HepG2 (cell line): Measurements from ENCODE around the gene RASA4B. TPM values are rescaled to one million over a fixed set of nuclear protein-coding genes. Genes with fewer than 3 reads are reported as not detected.
"Not testable (repeated sequence)": the region's sequence is repeated elsewhere in the genome, so short reads cannot be mapped to it uniquely, and the experiment has no call there.

ENCODE experiments used
- ATAC-seq: fragments of 200-7000 bp; cut with Tn5 transposase; 3 replicates; pipeline ENCODE4 v1.9.1; 2020; ENCODE audit warnings: mild to moderate bottlenecking, moderate library complexity
- BruUV-seq: library from RNA; stranded (reverse); fragments of 400-500 nt; replicated peaks from 2 replicates; lab custom pipeline; 2021; lab: Mats Ljungman, UMichigan
- CTCF ChIA-PET: fragments of 300-600 bp; formaldehyde crosslinking; extraction: SDS; loops from one replicate; lab custom pipeline; 2021; ENCODE audit warnings: low total read pairs, inconsistent platforms, low intra/inter-chr PET ratio; lab: Yijun Ruan, JAX
- POLR2A ChIA-PET: fragments of 350-600 bp; sonication (Branson Sonifier 250); formaldehyde crosslinking; loops from one replicate; lab custom pipeline; 2020; ENCODE audit warnings: antibody characterized with exemption, inconsistent platforms; lab: Yijun Ruan, JAX
- DNase-seq: peaks from one replicate; pipeline ENCODE4 v3.0.0-alpha.2; 2015; ENCODE audit warnings: low spot score
- FAIRE-seq: peaks from 3 replicates; lab custom pipeline; 2011; peaks lifted over from hg19 to GRCh38; lab: Jason Lieb, UNC
- H2AFZ ChIP-seq: one replicate; pipeline ENCODE4 v1.6.1; 2011; ENCODE audit warnings: low read length, inconsistent platforms
- H3K27ac ChIP-seq: fragments of 300-600 bp; 3 replicates; pipeline ENCODE4 v1.8.0; 2011; ENCODE audit warnings: mixed run types, mild to moderate bottlenecking, mixed read lengths, low read length, inconsistent platforms; ENCODE audit not compliant: insufficient read depth; ENCODE audit errors: extremely low read length
- H3K27me3 ChIP-seq, 2 experiments: fragments of 200-600 bp in 1 of 2; 2 replicates in 1 of 2; 3 replicates in 1 of 2; pipeline versions ENCODE4 v1.6.0 to v1.8.0; 2011; ENCODE audit warnings: low read length in 2 of 2, mild to moderate bottlenecking in 2 of 2, moderate library complexity in 2 of 2, inconsistent platforms in 1 of 2; ENCODE audit not compliant: insufficient read depth in 2 of 2, control insufficient read depth in 1 of 2
- H3K36me3 ChIP-seq, 2 experiments: fragments of 200-600 bp in 1 of 2; replicated peaks in 1 of 2; 2 replicates in 1 of 2; 3 replicates in 1 of 2; pipeline versions ENCODE4 v1.5.1 to v1.8.0; 2011; ENCODE audit warnings: low read length in 2 of 2, inconsistent platforms in 1 of 2; ENCODE audit not compliant: insufficient read depth in 2 of 2, control insufficient read depth in 1 of 2
- H3K4me1 ChIP-seq: 2 replicates; pipeline ENCODE4 v1.5.1; 2012; ENCODE audit warnings: low read length, inconsistent platforms; ENCODE audit not compliant: insufficient read depth
- H3K4me2 ChIP-seq: 2 replicates; pipeline ENCODE4 v1.6.0; 2011; ENCODE audit warnings: low read depth, low read length, inconsistent platforms
- H3K4me3 ChIP-seq, 3 experiments: fragments of 200-600 bp in 1 of 3; sonication (generic), shearing (Covaris generic) in 1 of 3; replicated peaks in 1 of 3; 2 replicates each; pipeline ENCODE4 v1.5.1; 2011 to 2016; ENCODE audit warnings: low read length in 3 of 3, inconsistent platforms in 2 of 3, low read depth in 2 of 3, mild to moderate bottlenecking in 2 of 3, control low read depth in 1 of 3, mixed read lengths in 1 of 3; ENCODE audit not compliant: insufficient read depth in 1 of 3
- H3K79me2 ChIP-seq: one replicate; pipeline ENCODE4 v1.6.1; 2011; ENCODE audit warnings: low read length, inconsistent platforms; ENCODE audit not compliant: insufficient read depth
- H3K9ac ChIP-seq: 2 replicates; pipeline ENCODE4 v1.6.0; 2011; ENCODE audit warnings: mild to moderate bottlenecking, low read depth, low read length, inconsistent platforms; ENCODE audit not compliant: insufficient read depth
- H3K9me3 ChIP-seq: 2 replicates; pipeline ENCODE4 v1.5.1; 2012; ENCODE audit warnings: mild to moderate bottlenecking, low read length
- H4K20me1 ChIP-seq: 2 replicates; pipeline ENCODE4 v1.6.0; 2011; ENCODE audit warnings: inconsistent platforms, mild to moderate bottlenecking, low read length, moderate library complexity; ENCODE audit not compliant: insufficient read depth
- CBX5 ChIP-seq: sonication (generic); formaldehyde crosslinking; IDR thresholded peaks from 2 replicates; pipeline ENCODE4 v1.4.0; 2020; ENCODE audit warnings: missing genetic modification reagents, borderline replicate concordance
- ERF ChIP-seq: IDR thresholded peaks from 2 replicates; pipeline ENCODE4 v1.6.1; 2018; ENCODE audit warnings: missing biosample characterization, missing genetic modification reagents
- GABPA ChIP-seq, 2 experiments: IDR thresholded peaks; 2 replicates each; pipeline ENCODE4 v1.6.1; 2011 to 2016; ENCODE audit warnings: low read depth in 2 of 2, low read length in 1 of 2, missing biosample characterization in 1 of 2, missing genetic modification characterization in 1 of 2
- KAT8 ChIP-seq: IDR thresholded peaks from 2 replicates; pipeline ENCODE4 v1.6.1; 2016; ENCODE audit warnings: missing genetic modification reagents, missing compliant biosample characterization
- KDM5A ChIP-seq: fragments of 200-600 bp; sonication (generic); IDR thresholded peaks from 2 replicates; pipeline ENCODE4 v1.7.0; 2018; ENCODE audit warnings: antibody characterized with exemption, mild to moderate bottlenecking, low read length, borderline replicate concordance
- KLF16 ChIP-seq, 2 experiments: sonication (generic) in 1 of 2; formaldehyde crosslinking in 1 of 2; IDR thresholded peaks; 2 replicates each; pipeline versions ENCODE4 v1.6.1 to v1.8.0; 2016 to 2023; ENCODE audit warnings: missing genetic modification reagents in 2 of 2, missing compliant biosample characterization in 1 of 2
- MED1 ChIP-seq: sonication (generic); formaldehyde crosslinking; IDR thresholded peaks from 2 replicates; pipeline ENCODE4 v1.4.0; 2020; ENCODE audit warnings: missing genetic modification reagents
- THAP11 ChIP-seq: IDR thresholded peaks from 2 replicates; pipeline ENCODE4 v1.6.1; 2016; ENCODE audit warnings: missing biosample characterization, missing genetic modification reagents
- ZFY ChIP-seq: sonication (generic); formaldehyde crosslinking; IDR thresholded peaks from 2 replicates; pipeline ENCODE4 v1.4.0; 2020; ENCODE audit warnings: missing genetic modification reagents
- WGBS: methylation state at CpG from one replicate; pipeline ENCODE4 v1.1.6; 2017; ENCODE audit warnings: low lambda C conversion rate; 5-methylcytosine and 5-hydroxymethylcytosine counted together
- in situ Hi-C: cut with HindIII; loops from 2 replicates; pipeline ENCODE4 v1.10.0; 2017; ENCODE audit warnings: low pct_unique_long_range_greater_than_20kb; ENCODE audit not compliant: extremely low pct_ligation_motif_present
- intact Hi-C: fragments of 100-400 bp; cut with micrococcal nuclease; formaldehyde crosslinking; loops from one replicate; pipeline ENCODE4 v1.10.0; 2022; ENCODE audit not compliant: unreplicated experiment
- polyA plus RNA-seq, 8 experiments: library from polyadenylated mRNA; depleted of rRNA in 3 of 8; stranded (reverse) in 7 of 8; unstranded in 1 of 8; fragments of >200 nt; fragmentation: Illumina TruSeq in 4 of 8; extraction: Trizol in 4 of 8; gene quantifications; 2 replicates each; pipeline versions ENCODE4 v1.2.1 to v1.2.3, GENCODE V29; 2011 to 2016; ENCODE audit warnings: low read depth in 4 of 8, missing spikeins in 1 of 8, mixed read lengths in 1 of 8; ENCODE audit not compliant: insufficient read depth in 1 of 8
- total RNA-seq, 5 experiments: library from RNA; depleted of rRNA; stranded (reverse); fragments of >200 nt; fragmentation: Illumina TruSeq; extraction: Trizol; gene quantifications; 2 replicates each; pipeline ENCODE4 v1.2.3, GENCODE V29; 2016; ENCODE audit warnings: low read depth in 1 of 5
- TF ChIP-seq, protein P1 (sequence below): sonication (generic); formaldehyde crosslinking; IDR thresholded peaks from 2 replicates; pipeline ENCODE4 v1.4.0; 2020; ENCODE audit warnings: missing genetic modification reagents
- TF ChIP-seq, protein P2 (sequence below): sonication (generic); formaldehyde crosslinking; IDR thresholded peaks from 2 replicates; pipeline ENCODE4 v1.4.0; 2020; ENCODE audit warnings: missing genetic modification reagents
- TF ChIP-seq, protein P3 (sequence below): IDR thresholded peaks from 2 replicates; pipeline ENCODE4 v1.6.1; 2016; ENCODE audit warnings: missing compliant biosample characterization, missing genetic modification reagents, borderline replicate concordance
- TF ChIP-seq, protein P4 (sequence below): sonication (generic); formaldehyde crosslinking; IDR thresholded peaks from 2 replicates; pipeline ENCODE4 v1.5.1; 2020; ENCODE audit warnings: mild to moderate bottlenecking, missing genetic modification reagents, moderate library complexity

Gene RASA4B
- total and polyA plus RNA-seq, 2 of the 13 experiments (the other 11 are each of a cell fraction or from before 2014, with no cell fraction given) = 0.82 to 1.3 TPM

DNA sequence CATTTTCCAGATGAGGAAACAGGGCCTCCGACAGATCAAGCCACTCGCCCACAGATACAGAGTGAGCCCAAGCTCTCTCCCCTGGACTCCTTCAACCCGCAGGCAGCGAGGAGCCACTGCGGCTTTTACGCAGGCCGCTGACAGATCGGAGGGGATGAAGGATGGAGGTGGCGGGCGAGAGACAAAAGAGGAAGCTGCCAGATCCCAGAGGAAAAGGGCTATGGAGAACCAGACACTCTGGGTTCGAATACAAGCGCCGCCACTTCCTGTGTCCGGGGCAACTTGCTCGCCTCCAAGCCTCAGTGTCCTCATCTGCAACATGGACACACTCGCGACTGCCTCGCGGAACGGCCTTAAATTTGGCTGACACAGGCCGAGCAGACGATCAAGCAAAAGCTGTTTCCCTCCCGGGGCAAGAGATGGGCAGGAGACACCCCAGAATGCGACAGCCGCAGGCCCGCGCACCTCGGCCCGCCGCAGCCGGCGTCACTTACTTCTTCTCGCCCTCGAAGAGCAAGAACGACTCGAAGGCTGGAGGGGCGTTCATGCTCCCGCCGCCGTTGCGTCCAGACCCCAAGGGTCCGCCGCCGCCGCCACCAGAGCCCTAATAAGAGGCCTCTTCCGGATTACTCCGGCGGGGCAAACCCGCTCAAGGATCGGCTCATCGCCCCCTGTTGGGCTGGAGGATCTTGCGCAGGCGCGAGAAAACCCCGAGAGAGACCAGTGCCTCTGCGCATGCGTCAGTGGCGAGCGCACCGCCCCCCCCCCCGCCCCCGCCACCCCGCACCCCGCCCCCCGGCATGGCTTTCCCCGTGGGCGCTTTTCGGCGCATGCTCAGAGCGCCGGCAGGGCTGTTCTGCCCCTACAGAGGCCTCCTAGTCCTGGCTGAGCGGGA, 39.0 kb downstream of the RASA4B start, which contains the start of gene POLR2J:
Gene POLR2J (minus strand): TSS at position 609 of the 895 bp plus-strand sequence. CDS start 62 bp downstream, at position 547.
- H2AFZ ChIP-seq, H3K27me3 ChIP-seq, H3K79me2 ChIP-seq, POLR2A ChIA-PET, H3K4me1 ChIP-seq, H3K9ac ChIP-seq, FAIRE-seq, H3K9me3 ChIP-seq, H4K20me1 ChIP-seq, H3K27ac ChIP-seq, H3K36me3 ChIP-seq, intact Hi-C loops, CTCF ChIA-PET, H3K4me2 ChIP-seq, in situ Hi-C loops: not testable (repeated sequence)
- ATAC-seq = peak; percentile 87
- BruUV-seq = TSS peak; percentile 81
- DNase-seq = peak; percentile 72
- WGBS = 3% methylated on average over 6 of the region's 72 CpGs
- peak within 1 kb of the TSS in 2 of 3 experiments; percentile 46 to 53; a peak in 4 of 6 replicates for H3K4me3 ChIP-seq
- TF ChIP-seq, protein P1, sequence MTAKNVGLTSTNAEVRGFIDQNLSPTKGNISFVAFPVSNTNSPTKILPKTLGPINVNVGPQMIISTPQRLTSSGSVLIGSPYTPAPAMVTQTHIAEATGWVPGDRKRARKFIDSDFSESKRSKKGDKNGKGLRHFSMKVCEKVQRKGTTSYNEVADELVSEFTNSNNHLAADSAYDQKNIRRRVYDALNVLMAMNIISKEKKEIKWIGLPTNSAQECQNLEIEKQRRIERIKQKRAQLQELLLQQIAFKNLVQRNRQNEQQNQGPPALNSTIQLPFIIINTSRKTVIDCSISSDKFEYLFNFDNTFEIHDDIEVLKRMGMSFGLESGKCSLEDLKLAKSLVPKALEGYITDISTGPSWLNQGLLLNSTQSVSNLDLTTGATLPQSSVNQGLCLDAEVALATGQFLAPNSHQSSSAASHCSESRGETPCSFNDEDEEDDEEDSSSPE (CRISPR knock-in tag) = 0 out of 2 replicates have a peak, but pooled peaks have one; percentile 24
- TF ChIP-seq KDM5A (peak; percentile 65), ZFY (peak; percentile 64), CBX5 (CRISPR knock-in tag) (peak; percentile 50; the same call in 1 of the 2 replicates), ERF (CRISPR knock-in tag) (0 out of 2 replicates have a peak, but pooled peaks have one; percentile 63), KAT8 (CRISPR knock-in tag) (peak; percentile 87), KLF16 (CRISPR knock-in tag; IDR thresholded peaks at IDR 0.05) (peak in 1 of 2 experiments; percentile 50; a peak in 1 of 4 replicates), MED1 (0 out of 2 replicates have a peak, but pooled peaks have one; percentile 16), THAP11 (CRISPR knock-in tag) (peak; percentile 88), GABPA (IDR thresholded peaks at IDR 0.05; ENCODE audit: low read depth, low read length) (peak; percentile 57), GABPA (CRISPR knock-in tag; IDR thresholded peaks at IDR 0.05; ENCODE audit: low read depth) (peak; percentile 84)
- TF ChIP-seq, protein P2, sequence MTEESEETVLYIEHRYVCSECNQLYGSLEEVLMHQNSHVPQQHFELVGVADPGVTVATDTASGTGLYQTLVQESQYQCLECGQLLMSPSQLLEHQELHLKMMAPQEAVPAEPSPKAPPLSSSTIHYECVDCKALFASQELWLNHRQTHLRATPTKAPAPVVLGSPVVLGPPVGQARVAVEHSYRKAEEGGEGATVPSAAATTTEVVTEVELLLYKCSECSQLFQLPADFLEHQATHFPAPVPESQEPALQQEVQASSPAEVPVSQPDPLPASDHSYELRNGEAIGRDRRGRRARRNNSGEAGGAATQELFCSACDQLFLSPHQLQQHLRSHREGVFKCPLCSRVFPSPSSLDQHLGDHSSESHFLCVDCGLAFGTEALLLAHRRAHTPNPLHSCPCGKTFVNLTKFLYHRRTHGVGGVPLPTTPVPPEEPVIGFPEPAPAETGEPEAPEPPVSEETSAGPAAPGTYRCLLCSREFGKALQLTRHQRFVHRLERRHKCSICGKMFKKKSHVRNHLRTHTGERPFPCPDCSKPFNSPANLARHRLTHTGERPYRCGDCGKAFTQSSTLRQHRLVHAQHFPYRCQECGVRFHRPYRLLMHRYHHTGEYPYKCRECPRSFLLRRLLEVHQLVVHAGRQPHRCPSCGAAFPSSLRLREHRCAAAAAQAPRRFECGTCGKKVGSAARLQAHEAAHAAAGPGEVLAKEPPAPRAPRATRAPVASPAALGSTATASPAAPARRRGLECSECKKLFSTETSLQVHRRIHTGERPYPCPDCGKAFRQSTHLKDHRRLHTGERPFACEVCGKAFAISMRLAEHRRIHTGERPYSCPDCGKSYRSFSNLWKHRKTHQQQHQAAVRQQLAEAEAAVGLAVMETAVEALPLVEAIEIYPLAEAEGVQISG (CRISPR knock-in tag) = peak; percentile 97
- TF ChIP-seq, protein P3, sequence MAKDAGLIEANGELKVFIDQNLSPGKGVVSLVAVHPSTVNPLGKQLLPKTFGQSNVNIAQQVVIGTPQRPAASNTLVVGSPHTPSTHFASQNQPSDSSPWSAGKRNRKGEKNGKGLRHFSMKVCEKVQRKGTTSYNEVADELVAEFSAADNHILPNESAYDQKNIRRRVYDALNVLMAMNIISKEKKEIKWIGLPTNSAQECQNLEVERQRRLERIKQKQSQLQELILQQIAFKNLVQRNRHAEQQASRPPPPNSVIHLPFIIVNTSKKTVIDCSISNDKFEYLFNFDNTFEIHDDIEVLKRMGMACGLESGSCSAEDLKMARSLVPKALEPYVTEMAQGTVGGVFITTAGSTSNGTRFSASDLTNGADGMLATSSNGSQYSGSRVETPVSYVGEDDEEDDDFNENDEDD (CRISPR knock-in tag) = peak; percentile 23; the same call in 1 of the 2 replicates
- TF ChIP-seq, protein P4, sequence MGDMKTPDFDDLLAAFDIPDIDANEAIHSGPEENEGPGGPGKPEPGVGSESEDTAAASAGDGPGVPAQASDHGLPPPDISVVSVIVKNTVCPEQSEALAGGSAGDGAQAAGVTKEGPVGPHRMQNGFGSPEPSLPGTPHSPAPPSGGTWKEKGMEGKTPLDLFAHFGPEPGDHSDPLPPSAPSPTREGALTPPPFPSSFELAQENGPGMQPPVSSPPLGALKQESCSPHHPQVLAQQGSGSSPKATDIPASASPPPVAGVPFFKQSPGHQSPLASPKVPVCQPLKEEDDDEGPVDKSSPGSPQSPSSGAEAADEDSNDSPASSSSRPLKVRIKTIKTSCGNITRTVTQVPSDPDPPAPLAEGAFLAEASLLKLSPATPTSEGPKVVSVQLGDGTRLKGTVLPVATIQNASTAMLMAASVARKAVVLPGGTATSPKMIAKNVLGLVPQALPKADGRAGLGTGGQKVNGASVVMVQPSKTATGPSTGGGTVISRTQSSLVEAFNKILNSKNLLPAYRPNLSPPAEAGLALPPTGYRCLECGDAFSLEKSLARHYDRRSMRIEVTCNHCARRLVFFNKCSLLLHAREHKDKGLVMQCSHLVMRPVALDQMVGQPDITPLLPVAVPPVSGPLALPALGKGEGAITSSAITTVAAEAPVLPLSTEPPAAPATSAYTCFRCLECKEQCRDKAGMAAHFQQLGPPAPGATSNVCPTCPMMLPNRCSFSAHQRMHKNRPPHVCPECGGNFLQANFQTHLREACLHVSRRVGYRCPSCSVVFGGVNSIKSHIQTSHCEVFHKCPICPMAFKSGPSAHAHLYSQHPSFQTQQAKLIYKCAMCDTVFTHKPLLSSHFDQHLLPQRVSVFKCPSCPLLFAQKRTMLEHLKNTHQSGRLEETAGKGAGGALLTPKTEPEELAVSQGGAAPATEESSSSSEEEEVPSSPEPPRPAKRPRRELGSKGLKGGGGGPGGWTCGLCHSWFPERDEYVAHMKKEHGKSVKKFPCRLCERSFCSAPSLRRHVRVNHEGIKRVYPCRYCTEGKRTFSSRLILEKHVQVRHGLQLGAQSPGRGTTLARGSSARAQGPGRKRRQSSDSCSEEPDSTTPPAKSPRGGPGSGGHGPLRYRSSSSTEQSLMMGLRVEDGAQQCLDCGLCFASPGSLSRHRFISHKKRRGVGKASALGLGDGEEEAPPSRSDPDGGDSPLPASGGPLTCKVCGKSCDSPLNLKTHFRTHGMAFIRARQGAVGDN (CRISPR knock-in tag) = 0 out of 2 replicates have a peak, but pooled peaks have one; percentile 13
